ENCODE measurements around the gene LRRC57. TPM values are rescaled to one million over a fixed set of nuclear protein-coding genes. Genes with fewer than 3 reads are reported as not detected.

LRRC57 gene
- total and polyA plus RNA-seq, 2 of the 8 experiments (the other 6 are each of a cell fraction or from before 2014, with no cell fraction given) = 5.0 to 12.7 TPM

- 82% methylated on average over 10 of the region's 12 CpGs; no CpG with 5 or more reads in 1 of the 2 experiments for WGBS, 2 experiments (ENCODE audit: extremely low coverage in 1 of 2, insufficient coverage in 1 of 2, insufficient read length in 1 of 2, insufficient replicate concordance in 2 of 2, low coverage in 1 of 2, low lambda C conversion rate in 2 of 2, missing lambda C conversion rate in 1 of 2)
- peaks cover 0 to 47% of the 10 kb centered on the region in 2 experiments; a peak in 3 of 4 replicates for H3K79me2 ChIP-seq (ENCODE audit: control insufficient read depth in 1 of 2, insufficient read depth in 2 of 2, low read length in 2 of 2)
Observed at GRCh38 chr15:42549741-42550392, 1.3 kb upstream of the LRRC57 start.

More at GRCh38 chr15:42549741-42550392, 1.3 kb upstream of the LRRC57 start:
- Histone ChIP-seq H4K8ac (ENCODE audit: extremely low read depth, insufficient read depth, low read length) (no peak overlapping the region), H2BK5ac (ENCODE audit: low read depth, low read length) (no peak overlapping the region), H2BK20ac (ENCODE audit: low read length) (no peak overlapping the region), H3K14ac (ENCODE audit: insufficient read length) (no peak overlapping the region), H3K4ac (replicated peaks; ENCODE audit: insufficient read length, low read depth, low read length) (no peak overlapping the region), H3K18ac (ENCODE audit: extremely low read depth, low read length) (no peak overlapping the region), H3K27me3 (replicated peaks in 1 of 4; ENCODE audit: control insufficient read depth in 3 of 4, extremely low read depth in 1 of 4, insufficient read depth in 3 of 4, low read length in 3 of 4) (no peaks in the 10 kb centered on the region), H2AK5ac (ENCODE audit: low read depth, low read length) (no peak overlapping the region), H4K20me1 (replicated peaks in 1 of 2; ENCODE audit: control insufficient read depth in 1 of 2, insufficient read depth in 2 of 2, low read length in 2 of 2) (no peaks in the 10 kb centered on the region), H2AFZ (ENCODE audit: low read length) (no peak overlapping the region), H2BK15ac (ENCODE audit: low read length) (no peak overlapping the region), H3K4me3 (ENCODE audit: extremely low read depth in 1 of 4, insufficient read depth in 2 of 4, low read depth in 3 of 4, low read length in 4 of 4) (peak overlapping the region; percentile 92 to 97 (median 96); a peak in 5 of 8 replicates), H3K4me2 (ENCODE audit: insufficient read depth in 1 of 2, low read depth in 2 of 2, low read length in 2 of 2) (peak overlapping the region; percentile 84 to 86), H4K5ac (ENCODE audit: insufficient read length, low read depth, low read length) (no peak overlapping the region), H3K23ac (ENCODE audit: insufficient read length) (no peak overlapping the region), H3K9me3 (ENCODE audit: insufficient read depth in 2 of 2, low read depth in 1 of 2, low read length in 1 of 2) (no peaks in the 10 kb centered on the region), H2BK12ac (ENCODE audit: low read depth, low read length) (no peak overlapping the region), H2BK120ac (replicated peaks; ENCODE audit: low read depth, low read length) (no peak overlapping the region), H4K91ac (replicated peaks; ENCODE audit: insufficient read length, low read length) (no peak overlapping the region), H3K23me2 (ENCODE audit: low read depth, low read length) (no peaks in the 10 kb centered on the region; the same call in 1 of the 2 replicates), H3K79me1 (ENCODE audit: low read depth, low read length) (peaks cover 2% of the 10 kb centered on the region; the same call in 1 of the 2 replicates), H3K9ac (replicated peaks in 1 of 4; ENCODE audit: extremely low read depth in 1 of 4, low read depth in 3 of 4, low read length in 3 of 4) (peak overlapping the region in 1 of 4 experiments; percentile 63; a peak in 1 of 7 replicates), H3K4me1 (replicated peaks in 1 of 4; ENCODE audit: control insufficient read depth in 3 of 4, insufficient read depth in 4 of 4, low read length in 3 of 4) (peaks cover 0 to 3% (median 0%) of the 10 kb centered on the region in 4 experiments; a peak in 2 of 7 replicates), H3K36me3 (ENCODE audit: control insufficient read depth in 2 of 4, insufficient read depth in 4 of 4, low read length in 3 of 4) (peaks cover 0 to 2% (median 0%) of the 10 kb centered on the region in 4 experiments; a peak in 2 of 8 replicates), H3K56ac (replicated peaks; ENCODE audit: insufficient read length, low read depth, low read length) (no peak overlapping the region), H3K27ac (ENCODE audit: low read depth, low read length) (no peak overlapping the region)
- no peak for DNase-seq (ENCODE audit: low read depth in 1 of 2, low spot score in 2 of 2)
- ChIA-PET POLR2A (ENCODE audit: partially characterized antibody) (interaction anchor here (0.6 to 1.3 kb wide), 4 partner anchors 11 to 643 kb away, joined by 3 to 4 read pairs (median 3); no protein-coding TSS in a partner anchor), CTCF (ENCODE audit: partially characterized antibody) (interaction anchor here (0.6 kb wide), 1 partner anchor 154 kb away, joined by 4 read pairs; no protein-coding TSS in a partner anchor)
- no peak for FAIRE-seq
- TF ChIP-seq EGR1 (IDR thresholded peaks at IDR 0.05; ENCODE audit: borderline replicate concordance, low read depth, low read length) (no peak), JUND (IDR thresholded peaks at IDR 0.05; ENCODE audit: low read length) (no peak), HDAC2 (IDR thresholded peaks at IDR 0.05; ENCODE audit: borderline replicate concordance in 1 of 2, low read depth in 2 of 2, low read length in 2 of 2) (no peak), SIRT6 (IDR thresholded peaks at IDR 0.05; ENCODE audit: low read length) (no peak), RXRA (IDR thresholded peaks at IDR 0.05; ENCODE audit: insufficient read depth, low read depth, low read length) (no peak), EZH2 (IDR thresholded peaks at IDR 0.05; ENCODE audit: low read depth, low read length, severe bottlenecking) (no peak), CTBP2 (IDR thresholded peaks at IDR 0.05; ENCODE audit: borderline replicate concordance, insufficient read depth, insufficient read length, low read length) (no peak), GABPA (IDR thresholded peaks at IDR 0.05; ENCODE audit: borderline replicate concordance, insufficient read depth, low read length) (no peak), TCF12 (IDR thresholded peaks at IDR 0.05; ENCODE audit: low read depth, low read length) (no peak)
